T-cell (primary cell): ENCODE measurements around the gene PRTN3. TPM values are rescaled to one million over a fixed set of nuclear protein-coding genes. Genes with fewer than 3 reads are reported as not detected.

Source experiments
- ATAC-seq, 4 experiments: fragments of 200-7000 bp in 3 of 4; fragments of 150-1000 bp in 1 of 4; cut with Tn5 transposase; replicated peaks in 1 of 4; 1 replicate in 3 of 4; 2 replicates in 1 of 4; pipeline ENCODE4 v1.10.0; 2021; ENCODE audit warnings: moderate library complexity in 3 of 4, mild to moderate bottlenecking in 2 of 4, moderate number of reproducible peaks in 1 of 4
- CTCF ChIA-PET, 2 donors: fragments of 300-600 bp; sonication (Branson Sonifier 250); formaldehyde crosslinking; loops; one replicate each; lab custom pipeline; 2022; ENCODE audit warnings: antibody characterized with exemption in 2 of 2; lab: Charles Lee
- POLR2A ChIA-PET, 2 donors: fragments of 300-600 bp; sonication (Branson Sonifier 250); formaldehyde crosslinking; loops; one replicate each; lab custom pipeline; 2022; ENCODE audit warnings: antibody characterized with exemption in 2 of 2; lab: Charles Lee
- DNase-seq, 35 experiments: peaks; one replicate each; pipeline versions ENCODE4 v3.0.0 to v3.0.0-alpha.2; 2013 to 2023
- H3K27ac ChIP-seq: one replicate; pipeline ENCODE4 v1.5.1; 2013; ENCODE audit warnings: low read length
- H3K27me3 ChIP-seq, 2 experiments: replicated peaks in 1 of 2; 1 replicate in 1 of 2; 2 replicates in 1 of 2; pipeline versions ENCODE4 v1.6.1 to v1.7.0; 2013; ENCODE audit warnings: low read length in 1 of 2, mixed read lengths in 1 of 2; ENCODE audit not compliant: control insufficient read depth in 2 of 2, insufficient read depth in 2 of 2; ENCODE audit errors: extremely low read depth in 1 of 2
- H3K36me3 ChIP-seq, 2 donors: 1 replicate in 1 of 2; 2 replicates in 1 of 2; pipeline versions ENCODE4 v1.6.1 to v1.7.0; 2013; ENCODE audit warnings: low read length in 1 of 2; ENCODE audit not compliant: control insufficient read depth in 2 of 2, insufficient read depth in 1 of 2; ENCODE audit errors: extremely low read depth in 1 of 2
- H3K4me1 ChIP-seq, 2 experiments: 1 replicate in 1 of 2; 2 replicates in 1 of 2; pipeline versions ENCODE4 v1.6.1 to v1.7.0; 2013; ENCODE audit warnings: low read length in 2 of 2, mixed read lengths in 1 of 2; ENCODE audit not compliant: insufficient read depth in 2 of 2, control insufficient read depth in 1 of 2; ENCODE audit errors: extremely low read depth in 1 of 2
- H3K4me3 ChIP-seq, 2 donors: 1 replicate in 1 of 2; 2 replicates in 1 of 2; pipeline versions ENCODE4 v1.5.1 to v1.7.0; 2013; ENCODE audit warnings: mild to moderate bottlenecking in 2 of 2, low read length in 1 of 2, moderate library complexity in 1 of 2; ENCODE audit not compliant: control insufficient read depth in 1 of 2; ENCODE audit errors: extremely low read depth in 1 of 2
- H3K9me3 ChIP-seq: 2 replicates; pipeline ENCODE4 v1.7.0; 2013
- H3K27ac Mint-ChIP-seq, 2 donors: one replicate each; pipeline ENCODE4 v1.8.0; 2020 to 2021; ENCODE audit warnings: mild to moderate bottlenecking in 2 of 2, mixed read lengths in 2 of 2
- H3K27me3 Mint-ChIP-seq, 2 donors: one replicate each; pipeline ENCODE4 v1.8.0; 2021 to 2022; ENCODE audit warnings: mixed read lengths in 2 of 2
- H3K36me3 Mint-ChIP-seq: one replicate; pipeline ENCODE4 v1.8.0; 2021; ENCODE audit warnings: mixed read lengths
- H3K4me1 Mint-ChIP-seq, 3 donors: one replicate each; pipeline ENCODE4 v1.8.0; 2020 to 2022; ENCODE audit warnings: mixed read lengths in 3 of 3, mild to moderate bottlenecking in 1 of 3
- H3K4me3 Mint-ChIP-seq, 3 donors: one replicate each; pipeline ENCODE4 v1.8.0; 2020 to 2022; ENCODE audit warnings: mild to moderate bottlenecking in 3 of 3, mixed read lengths in 3 of 3, moderate library complexity in 3 of 3
- H3K9me3 Mint-ChIP-seq, 3 donors: one replicate each; pipeline ENCODE4 v1.8.0; 2020 to 2022; ENCODE audit warnings: mixed read lengths in 3 of 3
- WGBS: methylation state at CpG from one replicate; pipeline ENCODE4 v1.1.5; 2013; ENCODE audit warnings: missing lambda C conversion rate; ENCODE audit not compliant: insufficient coverage; 5-methylcytosine and 5-hydroxymethylcytosine counted together
- total RNA-seq, 35 experiments: library from RNA in 6 of 35; stranded (reverse) in 6 of 35; fragments of 120-200 nt in 1 of 35; gene quantifications; one replicate each; pipeline versions ENCODE4 v1.2.1 to v1.2.4 and lab custom pipeline; 2013 to 2026

The PRTN3 gene
- total RNA-seq, 5 donors from 2014 or later (not counting 1 experiment from before 2014, with no cell fraction given) = 0.50 TPM; not detected in 4

DNA sequence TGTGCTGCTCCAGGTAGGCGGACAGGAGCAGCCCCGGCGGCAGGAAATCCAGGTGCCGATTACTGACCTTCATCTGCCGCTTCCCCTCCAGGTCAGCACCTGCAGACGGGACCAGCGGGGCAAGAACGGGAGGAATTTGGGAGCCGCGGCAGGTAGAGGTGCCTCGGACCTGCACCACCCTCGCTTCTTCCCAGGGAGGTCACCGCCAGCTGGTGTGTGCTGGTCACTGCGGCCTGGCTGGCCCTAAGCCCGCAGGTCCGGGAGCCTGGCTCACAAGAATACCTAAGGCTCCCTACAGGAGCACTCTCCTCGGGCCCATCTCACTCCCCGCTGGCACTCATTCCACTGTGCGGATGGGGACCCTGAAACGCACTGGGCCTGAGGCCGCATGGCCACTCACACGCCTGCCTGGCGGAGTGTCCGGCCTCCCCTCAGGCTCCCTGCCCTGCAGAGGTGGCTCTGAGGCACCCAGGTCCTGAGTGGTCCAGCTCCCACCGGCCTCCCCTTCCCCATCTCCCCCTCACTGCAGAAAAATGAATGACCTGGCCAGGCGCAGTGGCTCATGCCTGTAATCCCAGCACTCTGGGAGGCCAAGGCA lies 56.7 kb downstream of the PRTN3 start:
- Mint-ChIP-seq H3K36me3 (peaks cover 9% of the 10 kb centered on the region), H3K9me3 (no peaks in the 10 kb centered on the region), H3K27me3 (peaks cover 0 to 4% of the 10 kb centered on the region in 2 donors), H3K27ac (no peak overlapping the region), H3K4me3 (no peak overlapping the region), H3K4me1 (peaks cover 17 to 45% (median 26%) of the 10 kb centered on the region in 3 donors)
- Histone ChIP-seq H3K9me3 (no peaks in the 10 kb centered on the region), H3K36me3 (peaks cover 5 to 49% of the 10 kb centered on the region in 2 donors), H3K27me3 (no peaks in the 10 kb centered on the region), H3K4me1 (peaks cover 0 to 44% of the 10 kb centered on the region in 2 experiments), H3K27ac (no peak overlapping the region), H3K4me3 (no peak overlapping the region)
- DNase-seq = no peak
- WGBS = 94% methylated on average over 25 of the region's 26 CpGs
- CTCF ChIA-PET = interaction anchor here in 1 of 2 donors (0.7 kb wide), 2 partner anchors 14 to 271 kb away, joined by 4 to 6 read pairs; no protein-coding TSS in a partner anchor
- POLR2A ChIA-PET = no interaction called here
- no peak for ATAC-seq

Other genes starting within 250 kb of the PRTN3 start
- 100 to 1,000 TPM in 3 of 5 donors, 10 to 100 TPM in 2; 61.3 to 118 (median 103) TPM for gene POLRMT, start 207.5 kb upstream of the PRTN3 start, total RNA-seq
- gene FGF22, start 201.1 kb upstream of the PRTN3 start, total RNA-seq = 1 to 10 TPM in 3 of 5 donors, under 1 TPM in 2; 0.35 to 3.9 (median 2.8) TPM
- gene RNF126, start 177.8 kb upstream of the PRTN3 start, total RNA-seq = 100 to 1,000 TPM in 4 of 5 donors, 10 to 100 TPM in 1; 98.8 to 139 (median 118) TPM
- gene FSTL3, start 164.6 kb upstream of the PRTN3 start, total RNA-seq = 1 to 10 TPM; 2.0 to 5.3 (median 4.1) TPM
- 1 to 10 TPM in 3 of 5 donors, under 1 TPM in 1, not detected in 1; 0.86 to 2.5 (median 1.7) TPM for gene PRSS57, start 145.5 kb upstream of the PRTN3 start, total RNA-seq
- under 1 TPM in 4 of 5 donors, not detected in 1; 0.19 to 0.57 (median 0.41) TPM for gene PALM, start 132.1 kb upstream of the PRTN3 start, total RNA-seq
- gene MISP, start 89.9 kb upstream of the PRTN3 start, total RNA-seq = under 1 TPM in 3 of 5 donors, not detected in 2; 0.10 to 0.16 (median 0.15) TPM
- gene PTBP1, start 43.5 kb upstream of the PRTN3 start, total RNA-seq = 100 to 1,000 TPM; 307 to 343 (median 316) TPM
- under 1 TPM in 3 of 5 donors, not detected in 2; 0.22 to 0.36 (median 0.26) TPM for gene PLPPR3, start 19.0 kb upstream of the PRTN3 start, total RNA-seq
- gene AZU1, start 13.2 kb upstream of the PRTN3 start, total RNA-seq = 1 to 10 TPM in 2 of 5 donors, under 1 TPM in 3; 0.20 to 1.2 (median 0.38) TPM
- under 1 TPM in 1 of 5 donors, not detected in 4; 0.83 TPM for gene ELANE, start 11.3 kb downstream of the PRTN3 start, total RNA-seq
- gene CFD, start 18.7 kb downstream of the PRTN3 start, total RNA-seq = 10 to 100 TPM in 1 of 5 donors, 1 to 10 TPM in 4; 2.8 to 10.3 (median 5.6) TPM
- 100 to 1,000 TPM in 1 of 5 donors, 10 to 100 TPM in 4; 55.0 to 105 (median 92.4) TPM for gene MED16, start 52.2 kb downstream of the PRTN3 start, total RNA-seq
- gene RNU6-9, start 52.5 kb downstream of the PRTN3 start, total RNA-seq = not detected
- gene R3HDM4, start 72.2 kb downstream of the PRTN3 start, total RNA-seq = 100 to 1,000 TPM; 190 to 252 (median 220) TPM
- gene KISS1R, start 76.3 kb downstream of the PRTN3 start, total RNA-seq = 1 to 10 TPM; 1.5 to 4.9 (median 2.8) TPM
- 10 to 100 TPM in 4 of 5 donors, 1 to 10 TPM in 1; 9.8 to 13.2 (median 12.0) TPM for gene ARID3A, start 85.0 kb downstream of the PRTN3 start, total RNA-seq
- 10 to 100 TPM; 24.6 to 65.9 (median 53.5) TPM for gene WDR18, start 143.3 kb downstream of the PRTN3 start, total RNA-seq
- under 1 TPM in 3 of 5 donors, not detected in 2; 0.07 to 0.44 (median 0.09) TPM for gene GRIN3B, start 159.4 kb downstream of the PRTN3 start, total RNA-seq
- gene TMEM259, start 180.1 kb downstream of the PRTN3 start, total RNA-seq = 100 to 1,000 TPM; 319 to 423 (median 372) TPM
- not detected for gene RNU6-2, start 180.5 kb downstream of the PRTN3 start, total RNA-seq
- 100 to 1,000 TPM; 239 to 385 (median 314) TPM for gene CNN2, start 185.6 kb downstream of the PRTN3 start, total RNA-seq
- 100 to 1,000 TPM; 166 to 217 (median 178) TPM for gene ABCA7, start 199.1 kb downstream of the PRTN3 start, total RNA-seq
- 1,000 to 10,000 TPM in 3 of 5 donors, 100 to 1,000 TPM in 2; 729 to 1,130 (median 1,073) TPM for gene ARHGAP45, start 226.2 kb downstream of the PRTN3 start, total RNA-seq